Fibroblast of lung (primary cell): Measurements from ENCODE around the gene IMMP2L. TPM values are rescaled to one million over a fixed set of nuclear protein-coding genes. Genes with fewer than 3 reads are reported as not detected.

Experiments
- DNase-seq, 2 donors: peaks; one replicate each; pipeline versions ENCODE4 v3.0.0 to v3.0.0-alpha.2; 2010; ENCODE audit warnings: low read depth in 2 of 2
- H2AFZ ChIP-seq: 2 replicates; pipeline ENCODE4 v1.5.1; 2012; ENCODE audit warnings: low read length, control low read depth, inconsistent platforms
- H3K27ac ChIP-seq: 2 replicates; pipeline ENCODE4 v1.5.1; 2011; ENCODE audit warnings: low read length, control low read depth; ENCODE audit not compliant: insufficient read depth
- H3K27me3 ChIP-seq: 2 replicates; pipeline ENCODE4 v1.5.1; 2011; ENCODE audit warnings: mild to moderate bottlenecking, low read length; ENCODE audit not compliant: control insufficient read depth, insufficient read depth
- H3K36me3 ChIP-seq: 2 replicates; pipeline ENCODE4 v1.5.1; 2011; ENCODE audit warnings: low read length; ENCODE audit not compliant: control insufficient read depth, insufficient read depth
- H3K4me1 ChIP-seq: 2 replicates; pipeline ENCODE4 v1.5.1; 2011; ENCODE audit warnings: low read length; ENCODE audit not compliant: control insufficient read depth, insufficient read depth; ENCODE audit errors: extremely low read depth
- H3K4me2 ChIP-seq: 2 replicates; pipeline ENCODE4 v1.5.1; 2011; ENCODE audit warnings: low read length, control low read depth; ENCODE audit not compliant: insufficient read depth; ENCODE audit errors: extremely low read depth
- H3K4me3 ChIP-seq, 4 experiments: fragments of 200-600 bp in 1 of 4; sonication (generic) in 1 of 4; replicated peaks in 1 of 4; 2 replicates each; pipeline ENCODE4 v1.5.1; 2011 to 2016; ENCODE audit warnings: low read length in 4 of 4, low read depth in 3 of 4, mild to moderate bottlenecking in 3 of 4, control low read depth in 2 of 4, inconsistent platforms in 1 of 4, mixed read lengths in 1 of 4; ENCODE audit not compliant: insufficient read depth in 1 of 4; ENCODE audit errors: control extremely low read depth in 1 of 4
- H3K79me2 ChIP-seq: 2 replicates; pipeline ENCODE4 v1.5.1; 2012; ENCODE audit warnings: mild to moderate bottlenecking, low read length, inconsistent platforms; ENCODE audit not compliant: control insufficient read depth, insufficient read depth
- H3K9ac ChIP-seq: 2 replicates; pipeline ENCODE4 v1.5.1; 2011; ENCODE audit warnings: mild to moderate bottlenecking, low read length, control low read depth; ENCODE audit not compliant: insufficient read depth
- H3K9me3 ChIP-seq: 2 replicates; pipeline ENCODE4 v1.5.1; 2012; ENCODE audit warnings: low read depth, low read length; ENCODE audit not compliant: control insufficient read depth, insufficient read depth
- H4K20me1 ChIP-seq: 2 replicates; pipeline ENCODE4 v1.5.1; 2011; ENCODE audit warnings: low read length; ENCODE audit not compliant: control insufficient read depth, insufficient read depth; ENCODE audit errors: extremely low read depth
- EZH2 ChIP-seq: IDR thresholded peaks from 2 replicates; pipeline ENCODE4 v1.5.1; 2012; ENCODE audit warnings: low read length, control low read depth, mild to moderate bottlenecking; ENCODE audit errors: missing control alignments
- polyA plus RNA-seq, 2 donors: library from polyadenylated mRNA; depleted of rRNA in 1 of 2; stranded (reverse) in 1 of 2; unstranded in 1 of 2; fragments of >200 nt; gene quantifications; 2 replicates each; pipeline ENCODE4 v1.2.1, GENCODE V29; 2011 to 2012; ENCODE audit warnings: missing spikeins in 1 of 2
- total RNA-seq: library from RNA; depleted of rRNA; stranded (reverse); fragments of >200 nt; gene quantifications from 2 replicates; pipeline ENCODE4 v1.2.1, GENCODE V29; 2014
- TF ChIP-seq, protein P1 (sequence below), 2 donors: IDR thresholded peaks in 1 of 2; conservative IDR thresholded peaks in 1 of 2; 1 replicate in 1 of 2; 2 replicates in 1 of 2; pipeline ENCODE4 v1.5.1; 2011 to 2012; ENCODE audit warnings: low read length in 2 of 2, control low read depth in 1 of 2, inconsistent platforms in 1 of 2, low read depth in 1 of 2, mild to moderate bottlenecking in 1 of 2

IMMP2L gene
- total and polyA plus RNA-seq, 2 donors (not counting 1 experiment from before 2014, with no cell fraction given) = 6.9 to 14.4 TPM

DNA sequence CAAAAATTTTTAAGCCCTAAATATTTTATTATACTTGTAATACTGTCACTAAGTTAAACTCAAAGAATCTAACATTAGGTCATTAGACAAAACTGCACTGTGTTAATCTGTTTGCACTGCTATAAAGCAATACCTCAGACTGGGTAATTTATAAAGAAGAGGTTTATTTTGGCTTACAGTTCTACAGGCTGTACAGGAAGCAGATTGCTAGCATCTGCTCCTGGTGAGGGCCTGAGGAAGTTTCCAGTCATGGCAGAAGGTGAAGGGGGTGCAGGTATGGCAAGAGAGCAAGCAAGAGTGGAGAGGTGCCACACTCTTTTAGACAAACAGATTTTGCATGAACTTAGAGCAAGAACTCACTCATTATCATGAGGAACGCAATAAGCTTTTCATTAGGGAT is 125.7 kb downstream of the IMMP2L start:
- no peak overlapping the region for H3K4me2 ChIP-seq
- no peaks in the 10 kb centered on the region for H3K4me1 ChIP-seq
- no peak overlapping the region for H2AFZ ChIP-seq
- no peak overlapping the region for H3K4me3 ChIP-seq
- TF ChIP-seq, protein P1, sequence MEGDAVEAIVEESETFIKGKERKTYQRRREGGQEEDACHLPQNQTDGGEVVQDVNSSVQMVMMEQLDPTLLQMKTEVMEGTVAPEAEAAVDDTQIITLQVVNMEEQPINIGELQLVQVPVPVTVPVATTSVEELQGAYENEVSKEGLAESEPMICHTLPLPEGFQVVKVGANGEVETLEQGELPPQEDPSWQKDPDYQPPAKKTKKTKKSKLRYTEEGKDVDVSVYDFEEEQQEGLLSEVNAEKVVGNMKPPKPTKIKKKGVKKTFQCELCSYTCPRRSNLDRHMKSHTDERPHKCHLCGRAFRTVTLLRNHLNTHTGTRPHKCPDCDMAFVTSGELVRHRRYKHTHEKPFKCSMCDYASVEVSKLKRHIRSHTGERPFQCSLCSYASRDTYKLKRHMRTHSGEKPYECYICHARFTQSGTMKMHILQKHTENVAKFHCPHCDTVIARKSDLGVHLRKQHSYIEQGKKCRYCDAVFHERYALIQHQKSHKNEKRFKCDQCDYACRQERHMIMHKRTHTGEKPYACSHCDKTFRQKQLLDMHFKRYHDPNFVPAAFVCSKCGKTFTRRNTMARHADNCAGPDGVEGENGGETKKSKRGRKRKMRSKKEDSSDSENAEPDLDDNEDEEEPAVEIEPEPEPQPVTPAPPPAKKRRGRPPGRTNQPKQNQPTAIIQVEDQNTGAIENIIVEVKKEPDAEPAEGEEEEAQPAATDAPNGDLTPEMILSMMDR (conservative IDR thresholded peaks at IDR 0.05 in 1 of 2, IDR thresholded peaks at IDR 0.05 in 1 of 2; ENCODE audit: low read depth in 1 of 2, low read length in 2 of 2) = no peak
- no peak for TF ChIP-seq EZH2
- no peaks in the 10 kb centered on the region for H3K9me3 ChIP-seq
- no peak overlapping the region for H3K27ac ChIP-seq
- H3K27me3 ChIP-seq = no peaks in the 10 kb centered on the region
- H3K79me2 ChIP-seq = no peaks in the 10 kb centered on the region
- H3K36me3 ChIP-seq = no peaks in the 10 kb centered on the region
- no peak overlapping the region for H3K9ac ChIP-seq
- peak in 1 of 2 donors; percentile 11 for DNase-seq
- no peaks in the 10 kb centered on the region for H4K20me1 ChIP-seq

DNA sequence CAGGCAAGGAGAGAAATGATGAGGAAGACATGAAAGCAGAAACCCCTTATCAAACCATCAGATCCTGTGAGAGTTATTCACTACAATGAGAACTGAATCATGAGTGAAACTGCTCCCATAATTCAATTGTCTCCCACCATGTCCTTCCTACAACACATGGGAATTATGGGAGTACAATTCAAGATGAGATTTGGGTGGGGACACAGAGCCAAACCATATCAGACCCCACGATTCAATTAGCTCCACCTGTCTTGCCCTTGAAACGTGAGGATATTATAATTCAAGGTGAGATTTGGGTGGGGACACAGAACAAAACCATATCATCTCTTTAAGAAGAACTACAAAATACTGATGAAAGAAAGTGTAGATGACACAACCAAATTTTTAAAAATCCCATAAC is 128.9 kb downstream of the IMMP2L start:
- no peak for TF ChIP-seq EZH2
- TF ChIP-seq, protein P1 (conservative IDR thresholded peaks at IDR 0.05 in 1 of 2, IDR thresholded peaks at IDR 0.05 in 1 of 2; ENCODE audit: low read depth in 1 of 2, low read length in 2 of 2) = no peak
- Histone ChIP-seq H2AFZ (no peak overlapping the region), H3K27me3 (no peaks in the 10 kb centered on the region), H3K4me3 (no peak overlapping the region), H4K20me1 (no peaks in the 10 kb centered on the region), H3K9me3 (no peaks in the 10 kb centered on the region), H3K4me1 (no peaks in the 10 kb centered on the region), H3K4me2 (no peak overlapping the region), H3K79me2 (no peaks in the 10 kb centered on the region), H3K9ac (no peak overlapping the region), H3K36me3 (no peaks in the 10 kb centered on the region), H3K27ac (no peak overlapping the region)
- DNase-seq = no peak

DNA sequence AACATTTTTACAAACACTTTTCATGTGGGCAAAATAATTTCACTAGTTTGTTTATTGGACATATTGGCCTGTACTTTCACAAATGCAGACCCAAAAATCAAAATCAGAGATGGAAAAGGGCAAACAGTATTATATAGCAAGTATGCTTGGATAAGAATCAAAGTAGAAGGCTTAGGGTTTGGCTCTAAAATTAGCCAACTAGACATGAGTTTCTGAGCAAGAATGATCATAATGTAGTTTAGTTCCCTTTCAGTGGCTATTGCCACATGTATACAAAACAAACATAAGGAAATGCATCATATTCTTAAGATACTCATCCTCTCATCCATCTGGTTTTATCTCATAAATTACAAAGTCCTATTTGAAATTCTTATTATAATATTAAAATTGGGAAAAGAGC is 132.5 kb downstream of the IMMP2L start:
- H3K4me1 ChIP-seq = no peaks in the 10 kb centered on the region
- H3K4me3 ChIP-seq = no peak overlapping the region
- H3K4me2 ChIP-seq = no peak overlapping the region
- no peaks in the 10 kb centered on the region for H3K27me3 ChIP-seq
- no peaks in the 10 kb centered on the region for H3K36me3 ChIP-seq
- H3K9ac ChIP-seq = no peak overlapping the region
- no peak for TF ChIP-seq EZH2
- TF ChIP-seq, protein P1 (conservative IDR thresholded peaks at IDR 0.05 in 1 of 2, IDR thresholded peaks at IDR 0.05 in 1 of 2; ENCODE audit: low read depth in 1 of 2, low read length in 2 of 2) = no peak
- DNase-seq = no peak
- H2AFZ ChIP-seq = no peak overlapping the region
- no peaks in the 10 kb centered on the region for H3K9me3 ChIP-seq
- no peaks in the 10 kb centered on the region for H4K20me1 ChIP-seq
- no peak overlapping the region for H3K27ac ChIP-seq
- H3K79me2 ChIP-seq = no peaks in the 10 kb centered on the region
